IPS-15b (cell line): Measurements from ENCODE around the gene PEX12.
A peak's percentile ranks its signal among the peaks of the same experiment; 100 is the strongest.
"Not testable (repeated sequence)": the region's sequence is repeated elsewhere in the genome, so short reads cannot be mapped to it uniquely, and the experiment has no call there.

Experiments used
- H3K27me3 ChIP-seq: one replicate; pipeline ENCODE4 v1.6.1; 2013; ENCODE audit warnings: low read length; ENCODE audit not compliant: control insufficient read depth, insufficient read depth
- H3K36me3 ChIP-seq: one replicate; pipeline ENCODE4 v1.6.1; 2013; ENCODE audit warnings: low read length; ENCODE audit not compliant: control insufficient read depth, insufficient read depth
- H3K4me1 ChIP-seq: one replicate; pipeline ENCODE4 v1.6.1; 2013; ENCODE audit warnings: mild to moderate bottlenecking, low read length; ENCODE audit not compliant: control insufficient read depth, insufficient read depth
- H3K4me3 ChIP-seq: one replicate; pipeline ENCODE4 v1.5.1; 2013; ENCODE audit warnings: low read depth, low read length
- H3K9ac ChIP-seq: one replicate; pipeline ENCODE4 v1.6.1; 2013; ENCODE audit warnings: low read depth, mild to moderate bottlenecking, low read length
- H3K9me3 ChIP-seq: one replicate; pipeline ENCODE4 v1.6.1; 2013; ENCODE audit warnings: mild to moderate bottlenecking, low read length; ENCODE audit not compliant: control insufficient read depth, insufficient read depth

The PEX12 gene

GRCh38 chr17:35578197-35578928, at the start of gene PEX12:
Gene PEX12 (minus strand): TSS chr17:35578571. CDS start chr17:35578021, 550 bp downstream.
- H3K9ac ChIP-seq: peak within 1 kb of the TSS; percentile 96
- no peaks in the 10 kb centered on the region for H3K4me1 ChIP-seq
- peak within 1 kb of the TSS; percentile 63 for H3K4me3 ChIP-seq
- no peaks in the 10 kb centered on the region for H3K36me3 ChIP-seq
- H3K9me3 ChIP-seq: no peaks in the 10 kb centered on the region
- H3K27me3 ChIP-seq: no peaks in the 10 kb centered on the region

GRCh38 chr17:35627417-35627816, 49.0 kb upstream of the PEX12 start:
- H3K4me3 ChIP-seq: no peak overlapping the region
- no peak overlapping the region for H3K9ac ChIP-seq
- H3K36me3 ChIP-seq: peaks cover 16% of the 10 kb centered on the region
- no peaks in the 10 kb centered on the region for H3K9me3 ChIP-seq
- no peaks in the 10 kb centered on the region for H3K27me3 ChIP-seq
- no peaks in the 10 kb centered on the region for H3K4me1 ChIP-seq

GRCh38 chr17:35621768-35622167, 43.4 kb upstream of the PEX12 start:
- Histone ChIP-seq H3K4me3 (no peak overlapping the region), H3K9me3 (no peaks in the 10 kb centered on the region), H3K4me1 (no peaks in the 10 kb centered on the region), H3K9ac (no peak overlapping the region), H3K27me3 (no peaks in the 10 kb centered on the region), H3K36me3 (peaks cover 5% of the 10 kb centered on the region)

GRCh38 chr17:35618628-35619027, 40.3 kb upstream of the PEX12 start:
- Histone ChIP-seq H3K4me1 (no peaks in the 10 kb centered on the region), H3K9me3 (no peaks in the 10 kb centered on the region), H3K4me3 (no peak overlapping the region), H3K27me3 (no peaks in the 10 kb centered on the region), H3K36me3 (no peaks in the 10 kb centered on the region), H3K9ac (no peak overlapping the region)

- Histone ChIP-seq H3K4me1 (no peaks in the 10 kb centered on the region), H3K27me3 (no peaks in the 10 kb centered on the region), H3K36me3 (no peaks in the 10 kb centered on the region)
Measured at GRCh38 chr17:35617505-35617904, 39.1 kb upstream of the PEX12 start.

GRCh38 chr17:35616536-35616935, 38.2 kb upstream of the PEX12 start:
- Histone ChIP-seq H3K36me3 (no peaks in the 10 kb centered on the region), H3K4me1 (no peaks in the 10 kb centered on the region), H3K9ac (no peak overlapping the region), H3K9me3 (no peaks in the 10 kb centered on the region), H3K27me3 (no peaks in the 10 kb centered on the region), H3K4me3 (no peak overlapping the region)

More at GRCh38 chr17:35617505-35617904, 39.1 kb upstream of the PEX12 start:
- Histone ChIP-seq H3K9ac (no peak overlapping the region), H3K9me3 (no peaks in the 10 kb centered on the region), H3K4me3 (no peak overlapping the region)

GRCh38 chr17:35614810-35615209, 36.4 kb upstream of the PEX12 start:
- Histone ChIP-seq H3K4me3 (no peak overlapping the region), H3K9me3 (no peaks in the 10 kb centered on the region), H3K4me1 (no peaks in the 10 kb centered on the region), H3K36me3 (no peaks in the 10 kb centered on the region), H3K27me3 (no peaks in the 10 kb centered on the region), H3K9ac (no peak overlapping the region)

GRCh38 chr17:35612924-35613521, 34.7 kb upstream of the PEX12 start:
- no peaks in the 10 kb centered on the region for H3K27me3 ChIP-seq
- H3K4me3 ChIP-seq: no peak overlapping the region
- H3K9ac ChIP-seq: no peak overlapping the region
- no peaks in the 10 kb centered on the region for H3K9me3 ChIP-seq
- no peaks in the 10 kb centered on the region for H3K4me1 ChIP-seq
- H3K36me3 ChIP-seq: peaks cover 6% of the 10 kb centered on the region

GRCh38 chr17:35610746-35611145, 32.4 kb upstream of the PEX12 start:
- not testable (repeated sequence) for H3K9ac ChIP-seq, H3K27me3 ChIP-seq, H3K4me3 ChIP-seq, H3K4me1 ChIP-seq, H3K9me3 ChIP-seq
- H3K36me3 ChIP-seq: peaks cover 16% of the 10 kb centered on the region

- no peaks in the 10 kb centered on the region for H3K27me3 ChIP-seq
- H3K36me3 ChIP-seq: peaks cover 19% of the 10 kb centered on the region
- no peaks in the 10 kb centered on the region for H3K4me1 ChIP-seq
- no peaks in the 10 kb centered on the region for H3K9me3 ChIP-seq
- H3K4me3 ChIP-seq: no peak overlapping the region
- no peak overlapping the region for H3K9ac ChIP-seq
Measured at GRCh38 chr17:35609831-35610230, 31.5 kb upstream of the PEX12 start.

GRCh38 chr17:35607239-35607847, 29.0 kb upstream of the PEX12 start:
- Histone ChIP-seq H3K4me3 (no peak overlapping the region), H3K36me3 (peaks cover 19% of the 10 kb centered on the region), H3K9ac (no peak overlapping the region)

GRCh38 chr17:35605678-35606077, 27.3 kb upstream of the PEX12 start:
- no peak overlapping the region for H3K9ac ChIP-seq
- no peaks in the 10 kb centered on the region for H3K4me1 ChIP-seq
- no peaks in the 10 kb centered on the region for H3K27me3 ChIP-seq
- H3K4me3 ChIP-seq: no peak overlapping the region
- H3K9me3 ChIP-seq: no peaks in the 10 kb centered on the region
- H3K36me3 ChIP-seq: peaks cover 19% of the 10 kb centered on the region

More at GRCh38 chr17:35607239-35607847, 29.0 kb upstream of the PEX12 start:
- H3K27me3 ChIP-seq: no peaks in the 10 kb centered on the region
- H3K4me1 ChIP-seq: no peaks in the 10 kb centered on the region
- H3K9me3 ChIP-seq: no peaks in the 10 kb centered on the region
